Trophoblast cell (in vitro differentiated cells and primary cell): Measurements from ENCODE around the gene ZSCAN9. TPM values are rescaled to one million over a fixed set of nuclear protein-coding genes. Genes with fewer than 3 reads are reported as not detected.

Source experiments
- DNase-seq, 2 donors: peaks; one replicate each; pipeline ENCODE4 v3.0.0-alpha.2; 2016
- H2AFZ ChIP-seq: 2 replicates; pipeline ENCODE4 v1.6.1; 2013; ENCODE audit warnings: low read length, moderate library complexity, mild to moderate bottlenecking; ENCODE audit not compliant: insufficient read depth, poor library complexity
- H2AK5ac ChIP-seq: 2 replicates; pipeline ENCODE4 v1.6.1; 2013; ENCODE audit warnings: mild to moderate bottlenecking, low read length
- H2BK120ac ChIP-seq: 2 replicates; pipeline ENCODE4 v1.6.1; 2013; ENCODE audit warnings: low read length, mild to moderate bottlenecking, moderate library complexity; ENCODE audit not compliant: insufficient read depth, poor library complexity
- H2BK12ac ChIP-seq: 2 replicates; pipeline ENCODE4 v1.6.1; 2013; ENCODE audit warnings: mild to moderate bottlenecking, low read length, moderate library complexity
- H2BK5ac ChIP-seq: 2 replicates; pipeline ENCODE4 v1.6.1; 2013; ENCODE audit warnings: low read length, low read depth, moderate library complexity, mild to moderate bottlenecking; ENCODE audit not compliant: poor library complexity
- H3K14ac ChIP-seq: 2 replicates; pipeline ENCODE4 v1.6.1; 2013; ENCODE audit warnings: mild to moderate bottlenecking, low read length
- H3K18ac ChIP-seq: 2 replicates; pipeline ENCODE4 v1.6.1; 2013; ENCODE audit warnings: mild to moderate bottlenecking, low read length
- H3K23ac ChIP-seq: 2 replicates; pipeline ENCODE4 v1.6.1; 2013; ENCODE audit warnings: low read length
- H3K27ac ChIP-seq: 2 replicates; pipeline ENCODE4 v1.5.1; 2013; ENCODE audit warnings: low read depth, mild to moderate bottlenecking, inconsistent platforms, low read length, moderate library complexity
- H3K27me3 ChIP-seq: 2 replicates; pipeline ENCODE4 v1.6.1; 2013; ENCODE audit warnings: inconsistent platforms, mild to moderate bottlenecking, low read length, moderate library complexity; ENCODE audit not compliant: insufficient read depth
- H3K36me3 ChIP-seq, 2 experiments: 1 replicate in 1 of 2; 2 replicates in 1 of 2; pipeline ENCODE4 v1.6.1; 2013; ENCODE audit warnings: low read length in 2 of 2, mild to moderate bottlenecking in 2 of 2, moderate library complexity in 1 of 2; ENCODE audit not compliant: insufficient read depth in 2 of 2, control insufficient read depth in 1 of 2
- H3K4ac ChIP-seq: 2 replicates; pipeline ENCODE4 v1.6.1; 2013; ENCODE audit warnings: low read depth, mild to moderate bottlenecking, low read length, moderate library complexity
- H3K4me1 ChIP-seq, 2 experiments: 1 replicate in 1 of 2; 2 replicates in 1 of 2; pipeline ENCODE4 v1.6.1; 2013; ENCODE audit warnings: low read length in 2 of 2, mild to moderate bottlenecking in 2 of 2, moderate library complexity in 1 of 2; ENCODE audit not compliant: insufficient read depth in 2 of 2, control insufficient read depth in 1 of 2
- H3K4me2 ChIP-seq: 2 replicates; pipeline ENCODE4 v1.6.1; 2013; ENCODE audit warnings: inconsistent platforms, mild to moderate bottlenecking, low read length, moderate library complexity
- H3K4me3 ChIP-seq: 2 replicates; pipeline ENCODE4 v1.5.1; 2013; ENCODE audit warnings: mild to moderate bottlenecking, low read depth, low read length, inconsistent platforms
- H3K79me1 ChIP-seq: one replicate; pipeline ENCODE4 v1.6.1; 2013; ENCODE audit warnings: low read length
- H3K79me2 ChIP-seq: 2 replicates; pipeline ENCODE4 v1.6.1; 2013; ENCODE audit warnings: low read length, mild to moderate bottlenecking; ENCODE audit not compliant: control insufficient read depth, insufficient read depth, poor library complexity
- H3K9ac ChIP-seq: 2 replicates; pipeline ENCODE4 v1.6.1; 2013; ENCODE audit warnings: mild to moderate bottlenecking, low read length
- H3K9me3 ChIP-seq: 2 replicates; pipeline ENCODE4 v1.6.1; 2013; ENCODE audit warnings: low read depth, mild to moderate bottlenecking, control low read depth, inconsistent platforms, low read length; ENCODE audit not compliant: insufficient read depth
- H4K12ac ChIP-seq: 2 replicates; pipeline ENCODE4 v1.6.1; 2013; ENCODE audit warnings: low read depth, mild to moderate bottlenecking, low read length, moderate library complexity
- H4K8ac ChIP-seq: 2 replicates; pipeline ENCODE4 v1.6.1; 2013; ENCODE audit warnings: low read depth, mild to moderate bottlenecking, low read length, moderate library complexity
- H4K91ac ChIP-seq: one replicate; pipeline ENCODE4 v1.6.1; 2013; ENCODE audit warnings: low read depth, mild to moderate bottlenecking, low read length, moderate library complexity
- WGBS: extraction: QIAGEN DNeasy Blood & Tissue Kit; methylation state at CpG from one replicate; pipeline ENCODE4 v1.1.7; 2013; ENCODE audit warnings: missing lambda C conversion rate; ENCODE audit not compliant: insufficient read length, insufficient coverage; ENCODE audit errors: extremely low coverage; 5-methylcytosine and 5-hydroxymethylcytosine counted together
- polyA plus RNA-seq: library from polyadenylated mRNA; stranded (reverse); fragments of 200-250 nt; gene quantifications from 2 replicates; pipeline ENCODE4 v1.2.3, GENCODE V29; 2013

Gene ZSCAN9
- polyA plus RNA-seq, result 10.4 and 11.2 TPM in 2 replicates

DNA sequence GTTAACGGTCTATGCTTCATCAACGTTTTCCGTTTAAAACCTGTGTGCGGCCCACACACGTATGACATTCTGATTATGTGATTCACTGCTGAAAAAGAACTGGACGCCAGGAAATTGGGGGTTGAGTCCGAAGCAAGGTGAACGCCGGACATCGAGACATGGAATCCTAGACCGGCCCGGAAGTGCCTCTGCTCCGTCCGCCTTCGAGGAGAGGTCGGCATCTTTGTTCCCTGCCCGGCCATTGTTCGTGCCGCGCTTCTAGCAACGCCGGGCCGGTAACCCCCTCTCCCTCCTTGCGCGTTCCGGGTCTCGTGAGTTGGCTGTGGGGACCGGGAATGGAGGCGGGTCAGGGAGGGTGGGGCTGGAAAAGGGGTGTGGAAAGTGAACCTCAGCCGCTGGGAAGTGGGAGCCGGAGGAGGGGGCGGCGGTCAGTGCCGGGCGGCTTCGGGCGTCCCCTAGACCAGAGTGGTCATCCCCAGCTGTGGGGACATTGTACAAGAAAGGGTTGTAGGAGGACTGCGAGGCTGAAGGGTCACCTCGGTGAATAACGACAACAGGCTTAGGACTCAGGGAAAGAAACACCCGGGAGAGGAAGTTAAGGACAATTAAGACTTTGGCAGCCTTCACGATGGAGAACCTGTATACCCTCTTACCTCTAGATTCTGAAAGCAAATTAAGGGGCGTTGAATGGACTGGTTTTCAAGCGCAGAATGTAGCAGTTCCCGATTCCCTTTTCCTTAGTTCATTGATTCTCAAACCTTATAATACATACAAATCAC, at the start of gene ZSCAN9:
Gene ZSCAN9, plus strand, starts transcription at position 220 of the 779 bp plus-strand sequence. CDS start 1,810 bp downstream, outside the sequence.
- peak within 1 kb of the TSS; percentile 77 for H3K18ac ChIP-seq
- H3K4me3 ChIP-seq, result peak within 1 kb of the TSS; percentile 87
- H3K14ac ChIP-seq, result peak within 1 kb of the TSS; percentile 72
- no peak within 1 kb of the TSS for H2BK12ac ChIP-seq
- peak within 1 kb of the TSS; percentile 54 for H2AFZ ChIP-seq
- H3K79me1 ChIP-seq, result peaks cover 4% of the 10 kb centered on the region
- peak within 1 kb of the TSS; percentile 76 for H3K4me2 ChIP-seq
- peaks cover 2% of the 10 kb centered on the region for H3K79me2 ChIP-seq
- H4K8ac ChIP-seq, result peak within 1 kb of the TSS; percentile 77
- peak within 1 kb of the TSS; percentile 71 for H4K12ac ChIP-seq
- peak within 1 kb of the TSS; percentile 75 for H4K91ac ChIP-seq
- peak; percentile 87 to 90 for DNase-seq
- no peak within 1 kb of the TSS for H2AK5ac ChIP-seq
- peaks cover 14 to 19% of the 10 kb centered on the region in 2 experiments for H3K36me3 ChIP-seq
- peaks cover 4% of the 10 kb centered on the region for H3K27me3 ChIP-seq
- H3K23ac ChIP-seq, result no peak within 1 kb of the TSS
- H3K9ac ChIP-seq, result peak within 1 kb of the TSS; percentile 87
- H3K9me3 ChIP-seq, result no peaks in the 10 kb centered on the region
- peak within 1 kb of the TSS; percentile 64 for H3K27ac ChIP-seq
- H2BK120ac ChIP-seq, result no peak within 1 kb of the TSS
- peak within 1 kb of the TSS; percentile 77 for H3K4ac ChIP-seq
- H2BK5ac ChIP-seq, result no peak within 1 kb of the TSS
- no CpG with 5 or more reads among the region's 45 CpGs for WGBS
- H3K4me1 ChIP-seq, result peaks cover 0 to 2% of the 10 kb centered on the region in 2 experiments

DNA sequence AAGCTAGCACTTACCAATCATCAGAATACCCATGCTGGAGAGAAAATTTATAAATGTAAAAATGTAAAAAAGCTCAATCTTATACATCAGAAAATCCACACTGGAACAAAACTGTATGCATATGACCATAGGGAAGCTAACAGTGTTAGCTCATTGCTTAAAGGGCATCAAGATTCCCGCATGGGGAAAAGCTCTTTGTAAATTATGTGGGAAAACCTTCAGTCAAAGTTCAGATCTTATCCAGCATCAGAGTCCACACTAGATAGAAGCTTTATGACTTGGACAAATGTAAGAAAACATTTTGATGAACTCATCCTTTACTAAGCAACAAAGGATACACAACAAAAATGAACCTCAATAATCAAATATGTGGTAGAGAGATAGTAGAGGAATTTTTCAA, 48.7 kb upstream of the ZSCAN9 start:
- Histone ChIP-seq H3K27me3 (no peaks in the 10 kb centered on the region), H3K14ac (no peak overlapping the region), H3K4me3 (no peak overlapping the region), H2BK12ac (no peak overlapping the region), H2BK120ac (no peak overlapping the region), H2BK5ac (no peak overlapping the region), H3K79me1 (no peaks in the 10 kb centered on the region), H3K27ac (no peak overlapping the region), H2AFZ (no peak overlapping the region), H4K8ac (no peak overlapping the region), H3K79me2 (no peaks in the 10 kb centered on the region), H3K9ac (no peak overlapping the region), H3K36me3 (no peaks in the 10 kb centered on the region), H3K4ac (no peak overlapping the region), H3K23ac (no peak overlapping the region), H3K4me2 (no peak overlapping the region), H3K18ac (no peak overlapping the region), H4K12ac (no peak overlapping the region), H4K91ac (no peak overlapping the region), H3K4me1 (no peaks in the 10 kb centered on the region), H3K9me3 (no peaks in the 10 kb centered on the region), H2AK5ac (no peak overlapping the region)
- WGBS, result no CpG with 5 or more reads among the region's 1 CpG
- peak in 1 of 2 donors; percentile 3 for DNase-seq

DNA sequence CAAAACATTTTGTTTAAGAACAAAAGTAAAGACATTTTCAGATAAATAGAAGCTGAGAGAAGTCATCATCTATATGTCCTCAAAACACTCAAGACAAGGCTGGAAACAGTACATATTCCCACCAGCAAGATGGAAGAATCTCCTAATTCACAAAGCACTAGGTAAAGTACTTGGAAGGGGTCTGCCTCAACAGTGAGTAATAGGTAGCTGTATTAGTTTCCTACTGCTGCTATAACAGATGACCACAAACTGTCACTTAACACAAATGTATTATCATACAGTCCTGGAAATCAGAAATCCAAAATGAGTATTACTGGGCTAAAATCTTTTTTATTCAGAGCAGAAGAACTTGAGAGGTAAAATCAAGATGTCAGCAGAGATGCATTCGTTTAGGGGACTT, 42.8 kb upstream of the ZSCAN9 start:
- Histone ChIP-seq H4K91ac (no peak overlapping the region), H3K27ac (no peak overlapping the region), H3K14ac (no peak overlapping the region), H3K18ac (no peak overlapping the region), H2AK5ac (no peak overlapping the region), H2BK12ac (no peak overlapping the region), H3K23ac (no peak overlapping the region), H3K36me3 (no peaks in the 10 kb centered on the region), H3K79me1 (no peaks in the 10 kb centered on the region), H3K4me3 (no peak overlapping the region), H3K4me1 (no peaks in the 10 kb centered on the region), H3K79me2 (no peaks in the 10 kb centered on the region), H3K9me3 (no peaks in the 10 kb centered on the region), H3K4ac (no peak overlapping the region), H3K27me3 (no peaks in the 10 kb centered on the region), H2BK5ac (no peak overlapping the region), H2BK120ac (no peak overlapping the region), H2AFZ (no peak overlapping the region), H4K8ac (no peak overlapping the region), H3K4me2 (no peak overlapping the region), H3K9ac (no peak overlapping the region), H4K12ac (no peak overlapping the region)
- DNase-seq, result no peak
- no CpG with 5 or more reads among the region's 1 CpG for WGBS

DNA sequence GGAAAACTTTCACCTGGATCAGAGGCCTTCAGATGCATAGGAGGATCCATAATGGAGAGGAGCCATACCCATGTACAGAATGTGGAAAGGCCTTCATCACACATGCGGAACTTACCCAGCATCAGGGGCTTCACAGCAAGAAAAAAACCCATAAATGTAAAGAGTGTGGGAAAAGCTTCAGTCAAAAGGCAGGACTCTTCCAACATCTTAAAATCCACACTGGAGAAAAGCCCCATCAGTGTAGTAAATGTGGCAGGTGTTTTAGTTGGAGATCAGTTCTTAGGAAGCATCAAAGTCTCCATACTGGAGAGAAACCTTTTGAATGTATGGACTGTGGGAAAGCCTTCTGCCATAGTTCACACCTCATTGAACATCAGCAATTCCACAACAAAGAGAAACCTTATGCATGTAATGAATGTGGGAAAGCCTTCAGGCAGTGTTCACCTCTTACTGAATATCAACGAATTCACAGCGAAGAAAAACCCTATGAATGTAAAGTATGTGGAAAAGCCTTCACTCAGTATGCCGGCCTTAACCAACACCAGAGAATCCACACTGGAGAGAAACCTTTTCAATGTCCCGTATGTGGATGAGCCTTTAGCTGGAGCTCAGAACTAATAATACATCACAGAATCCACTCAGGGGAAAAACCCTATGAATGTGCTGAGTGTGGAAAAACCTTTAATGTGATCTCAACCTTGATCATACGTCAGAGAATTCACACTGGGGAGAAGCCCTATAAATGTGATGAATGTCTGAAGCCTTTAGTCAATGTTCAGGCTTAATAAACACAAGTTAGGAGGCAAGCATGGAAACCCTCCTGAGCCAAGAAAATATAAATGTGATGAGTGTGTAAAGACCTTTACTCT, 36.7 kb upstream of the ZSCAN9 start:
- no peak overlapping the region for H3K4me2 ChIP-seq
- no peak overlapping the region for H2BK5ac ChIP-seq
- no peak overlapping the region for H3K18ac ChIP-seq
- H3K27me3 ChIP-seq, result no peaks in the 10 kb centered on the region
- H2AFZ ChIP-seq, result no peak overlapping the region
- no peak overlapping the region for H2BK12ac ChIP-seq
- no peak overlapping the region for H3K27ac ChIP-seq
- no peak overlapping the region for H3K9ac ChIP-seq
- peaks cover 9% of the 10 kb centered on the region for H3K9me3 ChIP-seq
- peak in 1 of 2 donors; percentile 53 for DNase-seq
- H2BK120ac ChIP-seq, result no peak overlapping the region
- no peaks in the 10 kb centered on the region for H3K79me1 ChIP-seq
- no peak overlapping the region for H4K8ac ChIP-seq
- no peak overlapping the region for H2AK5ac ChIP-seq
- no peak overlapping the region for H4K12ac ChIP-seq
- H3K36me3 ChIP-seq, result no peaks in the 10 kb centered on the region
- H4K91ac ChIP-seq, result no peak overlapping the region
- H3K23ac ChIP-seq, result no peak overlapping the region
- no peak overlapping the region for H3K4ac ChIP-seq
- no CpG with 5 or more reads among the region's 6 CpGs for WGBS
- no peaks in the 10 kb centered on the region for H3K79me2 ChIP-seq
- H3K14ac ChIP-seq, result no peak overlapping the region
- no peaks in the 10 kb centered on the region for H3K4me1 ChIP-seq
- H3K4me3 ChIP-seq, result no peak overlapping the region
